GM12891 (cell line): Measurements from ENCODE around the gene AFF3.

Experiments used
- POLR2A ChIP-seq: IDR thresholded peaks from 2 replicates; pipeline ENCODE4 v1.6.1; 2011; ENCODE audit warnings: low read depth, low read length, control low read depth
- POLR2AphosphoS5 ChIP-seq: IDR thresholded peaks from 2 replicates; pipeline ENCODE4 v1.6.1; 2011; ENCODE audit warnings: low read depth, low read length, control low read depth
- TAF1 ChIP-seq: IDR thresholded peaks from 2 replicates; pipeline ENCODE4 v1.6.1; 2011; ENCODE audit warnings: low read depth, low read length, control low read depth

DNA sequence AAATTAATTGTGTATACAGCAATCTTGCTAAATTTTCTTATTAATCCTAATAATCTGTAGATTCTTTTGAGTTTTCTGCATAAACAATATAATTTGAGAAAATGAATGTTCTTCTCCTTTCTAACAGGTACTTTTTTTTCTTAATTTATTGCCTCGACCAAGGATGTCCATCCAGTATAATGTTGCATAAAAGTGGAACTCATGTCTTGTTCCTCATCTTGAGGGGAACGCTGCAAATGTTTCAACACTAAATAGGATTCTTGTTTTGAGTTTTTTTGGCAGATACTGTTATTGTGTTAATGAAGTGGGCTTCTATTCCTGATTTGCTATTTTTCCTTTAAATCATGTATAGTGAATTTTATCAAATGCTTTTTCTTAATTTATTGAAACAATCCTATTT lies 408.2 kb downstream of the AFF3 start:
- TF ChIP-seq TAF1 (no peak), POLR2A (no peak), POLR2AphosphoS5 (no peak)
